NCI-H2196 (cell line): ENCODE results near the gene CDC42EP3.

ENCODE experiments used
- DNase-seq: peaks from one replicate; lab custom pipeline; 2025; ENCODE audit not compliant: unreplicated experiment; lab: John Stamatoyannopoulos, UW

The CDC42EP3 gene

GRCh38 chr2:37683921-37684780 is 12.7 kb upstream of the CDC42EP3 start:
- no peak for DNase-seq

DNA sequence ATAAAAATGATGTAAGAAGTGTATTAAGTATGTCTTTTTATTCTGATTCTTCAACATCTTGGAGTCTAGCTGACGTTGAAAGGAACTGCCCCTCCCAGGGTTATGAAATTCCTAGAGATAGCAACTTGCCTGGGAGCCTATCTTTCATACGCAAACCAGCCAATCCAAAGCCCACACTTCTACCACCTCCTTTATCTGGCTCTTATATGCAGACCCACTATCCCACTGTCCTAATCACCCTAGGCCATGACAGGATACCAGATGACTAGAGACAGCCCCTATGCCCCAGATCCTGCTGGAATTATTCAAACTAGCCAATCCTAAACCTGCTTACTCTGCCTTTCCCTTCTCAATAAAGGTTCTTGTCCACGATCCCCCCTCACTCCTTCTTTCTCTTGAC is 11.8 kb upstream of the CDC42EP3 start:
- DNase-seq: no peak

DNA sequence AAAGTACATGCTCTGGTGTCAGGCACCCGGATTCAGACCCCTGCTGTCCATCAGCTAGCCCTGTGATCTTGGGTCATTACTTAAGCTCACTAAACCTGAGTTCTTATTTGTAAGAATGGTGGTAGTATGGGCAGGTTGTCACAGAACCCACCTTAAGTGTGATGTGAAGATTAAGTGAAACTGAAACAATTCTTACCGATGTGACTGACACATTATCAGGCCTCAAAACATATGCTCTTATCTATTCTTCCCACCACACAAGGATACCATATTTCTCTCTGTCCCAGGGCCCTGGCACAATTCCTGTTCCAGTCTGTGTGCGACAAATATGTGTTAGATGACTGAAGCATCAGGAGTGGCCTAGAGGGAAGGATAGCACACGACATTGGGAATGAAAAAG is 11.0 kb upstream of the CDC42EP3 start:
- DNase-seq: no peak

DNA sequence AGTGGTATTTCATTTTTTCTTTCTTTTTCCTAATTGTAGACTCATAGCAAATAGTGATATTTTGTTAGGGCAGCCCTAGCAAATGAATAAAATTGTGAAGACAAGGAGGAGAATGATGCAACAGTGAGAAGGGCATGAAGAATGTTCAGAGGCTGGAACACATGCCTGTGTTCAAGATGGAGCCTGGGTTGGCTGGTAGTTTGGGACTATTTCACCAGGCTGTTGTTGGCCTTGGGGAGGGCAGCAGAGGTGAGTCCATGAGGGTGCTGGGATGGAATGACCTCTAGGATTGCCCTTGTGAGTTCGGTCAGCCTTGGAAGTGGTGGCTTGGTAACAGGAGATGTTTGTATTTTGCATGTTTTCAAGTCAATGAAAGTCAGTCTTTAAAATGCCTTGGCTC is 10.1 kb upstream of the CDC42EP3 start:
- DNase-seq: no peak

DNA sequence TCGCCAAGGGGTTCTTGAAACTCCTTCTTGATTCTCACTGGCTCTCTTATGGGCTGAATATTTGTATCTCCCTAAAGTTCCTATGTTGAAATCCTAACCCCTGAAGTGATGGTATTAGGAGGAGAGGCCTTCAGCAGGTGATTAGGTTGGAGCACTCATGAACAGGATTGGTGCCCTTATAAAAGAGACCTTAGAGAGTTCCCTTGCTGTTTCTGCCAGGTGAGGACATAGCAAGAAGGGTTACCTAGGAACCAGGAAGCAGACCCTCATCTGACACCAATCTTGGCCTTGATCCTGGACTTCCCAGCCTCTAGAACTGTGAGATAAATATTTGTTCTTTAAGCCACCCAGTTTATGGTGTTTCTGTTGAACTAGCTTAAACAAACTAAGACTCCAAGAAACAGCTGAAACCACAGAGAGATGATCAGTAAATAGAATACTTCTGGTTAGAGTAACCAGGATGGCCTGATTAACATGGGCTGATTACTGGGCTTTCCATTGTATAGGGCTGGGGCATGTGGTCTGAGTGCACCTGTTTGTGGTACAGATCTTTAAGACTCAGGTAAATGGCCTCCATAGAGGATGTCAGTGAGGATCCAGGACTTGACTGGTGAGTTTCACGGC is 7.7 kb upstream of the CDC42EP3 start:
- peak; percentile 83 for DNase-seq

DNA sequence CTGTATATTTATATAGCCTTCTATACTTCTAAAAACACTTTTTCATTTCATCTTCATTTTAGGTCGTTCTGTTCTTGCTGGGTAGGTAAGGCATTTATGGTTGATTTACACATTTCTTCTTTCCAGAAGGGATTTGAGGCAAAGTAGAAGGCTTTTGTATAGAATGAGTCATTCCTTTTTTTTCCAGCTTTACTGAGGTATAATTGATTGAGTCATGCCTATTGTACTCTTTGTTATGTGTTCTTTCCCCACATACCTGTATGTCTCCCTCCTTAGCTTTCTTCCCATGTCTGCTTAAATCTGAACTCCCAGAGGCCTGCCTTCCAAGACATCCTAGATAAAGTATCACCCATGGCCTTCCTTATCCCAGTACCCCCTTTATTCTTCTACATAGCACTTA is 4.8 kb upstream of the CDC42EP3 start:
- no peak for DNase-seq

DNA sequence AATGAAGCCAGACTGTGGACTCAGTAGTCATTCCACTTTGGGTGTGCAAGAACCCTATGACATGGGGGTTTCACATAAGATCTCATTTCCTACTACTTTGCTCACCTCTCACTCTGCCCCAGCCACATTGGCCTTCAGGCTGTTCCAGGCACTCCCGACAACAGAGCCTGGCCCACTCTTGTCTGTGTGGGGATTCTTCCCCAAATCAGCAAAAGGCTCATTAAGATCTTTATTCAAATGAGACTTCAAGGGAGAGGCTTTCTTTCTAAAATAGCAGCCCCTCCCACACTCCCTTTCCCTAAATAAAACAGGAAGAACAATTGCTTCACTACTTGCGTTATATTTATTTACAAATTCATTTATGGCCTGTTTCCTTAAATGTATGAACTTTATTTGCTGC is 3.5 kb upstream of the CDC42EP3 start:
- DNase-seq: no peak

DNA sequence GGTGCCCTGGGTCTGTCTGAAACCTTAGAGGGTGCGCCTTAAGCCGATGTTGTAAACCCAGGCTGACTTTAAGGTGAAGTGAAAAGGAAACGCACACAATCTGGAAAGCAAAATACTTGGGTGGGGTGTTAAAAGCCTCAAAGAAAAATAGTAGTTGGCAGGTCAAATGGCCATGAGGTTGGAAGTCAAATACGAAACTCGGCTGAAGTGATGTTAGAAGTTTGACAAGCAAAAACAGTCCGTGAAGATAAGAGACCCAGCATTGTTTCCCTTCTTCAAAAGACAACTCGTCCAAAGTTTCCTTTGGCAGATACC is 1.4 kb upstream of the CDC42EP3 start:
- no peak for DNase-seq

- DNase-seq: peak; percentile 80
Measured at GRCh38 chr2:37672104-37672869, 845 bp upstream of the CDC42EP3 start.

GRCh38 chr2:37671816-37672103 is 318 bp upstream of the CDC42EP3 start:
- no peak for DNase-seq

DNA sequence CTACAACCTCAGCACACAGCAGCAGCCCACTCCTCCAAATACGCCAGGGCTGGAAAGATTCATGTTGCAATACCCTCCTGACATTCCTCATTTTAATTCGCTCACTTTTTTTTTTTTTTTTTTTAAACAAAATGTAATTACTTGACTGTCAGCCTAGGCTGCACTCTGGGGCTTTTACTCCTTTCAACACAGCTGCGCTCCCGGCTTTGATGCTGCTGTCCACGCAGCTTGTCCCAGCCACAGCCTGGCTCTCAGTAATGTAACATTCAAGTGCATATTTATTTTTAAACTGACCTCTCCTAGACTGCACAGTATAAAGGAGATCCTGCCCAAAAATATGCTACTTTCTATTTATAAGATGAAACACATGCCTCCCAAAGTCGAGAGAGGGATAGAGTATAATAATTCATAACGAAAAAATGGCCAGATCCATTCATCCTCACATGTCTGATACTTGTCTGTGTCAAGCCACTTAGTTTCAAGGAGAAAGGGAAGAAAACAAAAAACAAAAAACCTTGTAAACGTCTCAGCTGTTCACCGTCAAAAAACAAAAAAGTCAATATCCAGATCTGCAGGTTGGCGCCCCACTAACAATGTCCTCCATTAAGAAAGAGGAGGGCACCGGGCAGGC is 949 bp downstream of the CDC42EP3 start:
- no peak for DNase-seq

- no peak for DNase-seq
Measured at GRCh38 chr2:37669446-37669845, 2.0 kb downstream of the CDC42EP3 start.

DNA sequence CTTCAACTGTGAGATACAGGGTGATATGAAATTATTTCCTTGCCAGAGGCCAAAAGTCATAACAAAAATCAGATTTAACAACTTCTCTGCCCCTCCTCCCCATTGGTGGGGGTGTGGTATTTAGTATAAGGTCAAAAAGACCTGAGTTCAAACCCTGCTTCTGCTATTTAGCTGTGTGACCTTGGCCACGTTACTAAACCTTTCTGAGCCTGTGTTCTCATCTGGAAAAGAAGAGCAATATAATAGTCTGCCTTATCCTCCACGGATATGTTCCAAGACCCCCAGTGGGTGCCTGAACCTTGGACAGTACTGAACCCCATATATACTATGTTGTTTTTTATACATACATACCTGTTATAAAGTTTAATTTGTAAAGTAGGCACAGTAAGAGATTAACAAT is 3.7 kb downstream of the CDC42EP3 start:
- no peak for DNase-seq

GRCh38 chr2:37666772-37667171 is 4.7 kb downstream of the CDC42EP3 start:
- DNase-seq: no peak

GRCh38 chr2:37665604-37666362 is 5.7 kb downstream of the CDC42EP3 start:
- DNase-seq: no peak

DNA sequence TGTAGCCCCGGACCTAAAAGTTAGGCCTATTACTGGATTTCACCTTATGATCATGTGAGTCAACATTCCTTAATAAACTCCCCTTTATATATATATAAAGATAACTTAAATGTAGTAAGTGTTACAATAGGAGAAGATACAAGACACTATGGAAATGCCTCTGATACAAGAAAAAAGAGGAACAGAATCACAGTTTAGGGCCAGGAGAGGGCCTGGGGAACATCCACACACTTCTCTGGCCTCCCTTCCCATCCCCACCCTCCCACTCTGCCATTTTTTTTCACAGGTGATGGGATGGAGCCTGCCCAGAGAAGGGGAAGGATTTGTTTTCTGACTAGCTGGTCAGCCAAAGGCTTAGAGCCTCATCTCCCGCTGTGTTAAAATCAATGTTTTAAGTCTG is 6.4 kb downstream of the CDC42EP3 start:
- no peak for DNase-seq

GRCh38 chr2:37664231-37664643 is 7.2 kb downstream of the CDC42EP3 start:
- no peak for DNase-seq

DNA sequence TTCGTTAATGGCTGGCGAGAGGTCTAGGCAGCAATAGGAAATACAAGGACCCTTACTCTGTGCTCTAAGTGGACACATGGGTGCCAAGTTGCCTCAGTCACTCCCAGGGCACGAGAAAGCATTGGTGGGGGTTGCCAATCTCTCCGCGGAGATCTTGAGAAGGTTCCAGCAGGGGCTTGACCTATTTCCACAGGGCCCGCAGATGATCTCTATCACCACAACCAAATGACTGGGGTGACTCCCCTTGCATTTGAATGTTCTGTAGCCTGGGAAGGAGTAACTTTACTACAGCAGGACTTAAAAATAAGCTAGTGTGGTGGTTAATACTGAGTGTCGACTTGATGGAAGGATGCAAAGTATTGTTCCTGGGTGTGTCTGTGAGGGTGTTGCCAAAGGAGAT is 8.1 kb downstream of the CDC42EP3 start:
- no peak for DNase-seq

DNA sequence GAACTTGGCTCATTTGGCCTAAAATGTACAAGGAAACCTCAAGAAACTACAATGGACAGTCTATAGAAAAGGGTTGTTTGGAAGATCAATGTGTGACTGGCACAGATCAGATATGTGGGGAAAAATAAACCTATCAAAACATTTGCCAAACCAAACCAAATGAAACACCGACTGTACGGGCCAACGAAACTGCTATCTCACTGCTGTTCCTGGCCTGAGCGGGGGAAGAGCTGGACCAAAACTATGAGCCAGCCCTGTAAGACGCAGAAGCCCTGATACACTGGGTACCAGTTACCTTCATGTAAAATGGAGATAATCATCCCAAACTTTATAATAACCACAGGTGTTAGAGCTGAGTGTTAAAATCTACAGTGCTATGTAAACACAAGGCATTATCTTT is 11.7 kb downstream of the CDC42EP3 start:
- DNase-seq: no peak

- DNase-seq: no peak
Measured at GRCh38 chr2:37658682-37659081, 12.8 kb downstream of the CDC42EP3 start.

DNA sequence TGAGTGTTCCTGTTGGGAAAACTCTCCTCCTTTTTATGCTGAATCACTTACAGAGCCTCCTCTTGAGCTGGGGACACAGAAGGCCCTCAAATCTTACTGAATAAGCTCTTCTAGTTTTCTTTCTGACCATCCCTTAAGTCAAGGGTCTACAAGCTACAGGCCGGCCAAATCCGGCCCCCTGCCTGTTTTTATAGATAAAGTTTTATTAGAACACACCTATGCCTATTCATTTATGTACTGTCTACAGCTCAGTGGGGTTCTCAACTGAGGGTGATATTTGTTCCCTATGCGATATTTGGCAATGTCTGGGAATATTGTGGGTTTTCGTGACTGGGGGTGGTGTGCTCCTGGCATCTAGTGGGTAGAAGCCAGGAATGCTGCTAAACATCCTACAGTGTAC is 14.0 kb downstream of the CDC42EP3 start:
- no peak for DNase-seq
